Measurements from ENCODE around the gene KRIT1. TPM values are rescaled to one million over a fixed set of nuclear protein-coding genes. Genes with fewer than 3 reads are reported as not detected.
A peak's percentile ranks its signal among the peaks of the same experiment; 100 is the strongest.
"Not testable (repeated sequence)": the region's sequence is repeated elsewhere in the genome, so short reads cannot be mapped to it uniquely, and the experiment has no call there.

The KRIT1 gene
- total and polyA plus RNA-seq, 2 donors from 2014 or later, result 15.2 to 48.7 TPM

DNA sequence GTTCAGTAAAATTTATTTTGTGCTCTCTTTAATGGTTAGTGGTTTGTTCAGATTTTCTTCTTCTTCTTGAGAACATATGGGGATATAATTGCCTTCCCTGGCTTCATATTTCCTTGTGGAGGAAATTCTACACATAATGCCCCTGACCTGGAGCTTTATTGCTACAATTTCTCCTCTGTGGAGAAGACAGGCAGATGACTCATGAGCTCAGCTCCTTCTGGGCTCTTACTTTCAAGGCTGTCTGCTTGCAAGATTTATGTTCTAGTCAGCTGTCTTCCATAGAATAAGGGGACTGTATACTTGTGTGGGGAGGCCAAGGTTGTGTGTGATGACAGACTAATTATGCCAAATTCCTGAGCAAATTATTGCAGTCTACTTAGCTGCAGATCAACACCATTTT is 68.4 kb downstream of the KRIT1 start:
- Histone ChIP-seq H3K9ac (ENCODE audit: low read length in 3 of 3) (no peak overlapping the region), H3K4me3 (ENCODE audit: low read length in 3 of 3) (no peak overlapping the region), H3K36me3 (ENCODE audit: control insufficient read depth in 2 of 3, insufficient read depth in 3 of 3, low read length in 3 of 3) (no peaks in the 10 kb centered on the region), H3K27me3 (ENCODE audit: control insufficient read depth, insufficient read depth, low read length) (no peaks in the 10 kb centered on the region), H3K4me1 (ENCODE audit: control insufficient read depth in 2 of 3, insufficient read depth in 2 of 3, low read depth in 1 of 3, low read length in 3 of 3) (peaks cover 0 to 3% (median 3%) of the 10 kb centered on the region in 3 donors), H3K9me3 (ENCODE audit: control insufficient read depth in 2 of 3, insufficient read depth in 1 of 3, low read length in 3 of 3) (no peaks in the 10 kb centered on the region), H3K27ac (ENCODE audit: low read depth in 2 of 2, low read length in 2 of 2) (no peak overlapping the region)
- intact Hi-C loops (cut with DNase I), result no loop called here
- FAIRE-seq (no peak), DNase-seq (peak in 2 of 5 donors; percentile 34)
- TF ChIP-seq CTCF (IDR thresholded peaks at IDR 0.05; ENCODE audit: borderline replicate concordance, extremely low read depth, insufficient read depth), result no peak

GRCh38 chr7:92169529-92169928 is 76.2 kb downstream of the KRIT1 start:
- not testable (repeated sequence) for FAIRE-seq

DNA sequence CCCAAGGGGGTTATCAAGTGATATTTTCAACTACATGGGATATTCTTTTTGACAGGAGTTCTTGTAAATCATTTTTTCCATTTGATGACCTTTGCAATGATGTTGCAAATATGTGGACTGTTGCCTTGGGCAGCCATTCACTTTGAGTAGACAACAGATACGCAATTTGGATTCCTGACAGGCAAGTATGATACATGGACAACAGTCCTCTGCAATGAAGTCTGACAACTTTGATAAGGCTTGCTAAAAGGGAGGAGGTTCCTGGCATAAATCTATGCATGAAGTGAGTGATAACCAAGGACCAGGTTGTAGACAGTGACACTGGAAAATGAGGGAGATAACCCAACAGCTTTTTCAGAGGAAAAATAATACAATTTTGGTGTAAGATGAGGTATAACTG is 84.4 kb downstream of the KRIT1 start:
- no peak overlapping the region for H3K9ac ChIP-seq (ENCODE audit: low read length in 3 of 3)
- H3K27ac ChIP-seq (ENCODE audit: low read depth in 2 of 2, low read length in 2 of 2), result no peak overlapping the region
- FAIRE-seq, result no peak
- H3K27me3 ChIP-seq (ENCODE audit: control insufficient read depth, insufficient read depth, low read length), result no peaks in the 10 kb centered on the region
- no peak for TF ChIP-seq CTCF (IDR thresholded peaks at IDR 0.05; ENCODE audit: borderline replicate concordance, extremely low read depth, insufficient read depth)
- H3K9me3 ChIP-seq (ENCODE audit: control insufficient read depth in 2 of 3, insufficient read depth in 1 of 3, low read length in 3 of 3), result no peaks in the 10 kb centered on the region
- H3K4me1 ChIP-seq (ENCODE audit: control insufficient read depth in 2 of 3, insufficient read depth in 2 of 3, low read depth in 1 of 3, low read length in 3 of 3), result no peaks in the 10 kb centered on the region
- no peak overlapping the region for H3K4me3 ChIP-seq (ENCODE audit: low read length in 3 of 3)
- intact Hi-C loops (cut with DNase I), result no loop called here
- DNase-seq, result no peak
- no peaks in the 10 kb centered on the region for H3K36me3 ChIP-seq (ENCODE audit: control insufficient read depth in 2 of 3, insufficient read depth in 3 of 3, low read length in 3 of 3)

More at GRCh38 chr7:92169529-92169928, 76.2 kb downstream of the KRIT1 start:
- H3K4me3 ChIP-seq (ENCODE audit: low read length in 3 of 3); H3K27ac ChIP-seq (ENCODE audit: low read depth in 2 of 2, low read length in 2 of 2); H3K9me3 ChIP-seq (ENCODE audit: control insufficient read depth in 2 of 3, insufficient read depth in 1 of 3, low read length in 3 of 3); H3K36me3 ChIP-seq (ENCODE audit: control insufficient read depth in 2 of 3, insufficient read depth in 3 of 3, low read length in 3 of 3); H3K4me1 ChIP-seq (ENCODE audit: control insufficient read depth in 2 of 3, insufficient read depth in 2 of 3, low read depth in 1 of 3, low read length in 3 of 3); DNase-seq; H3K9ac ChIP-seq (ENCODE audit: low read length in 3 of 3); intact Hi-C loops (cut with DNase I); H3K27me3 ChIP-seq (ENCODE audit: control insufficient read depth, insufficient read depth, low read length): not testable (repeated sequence)

DNA sequence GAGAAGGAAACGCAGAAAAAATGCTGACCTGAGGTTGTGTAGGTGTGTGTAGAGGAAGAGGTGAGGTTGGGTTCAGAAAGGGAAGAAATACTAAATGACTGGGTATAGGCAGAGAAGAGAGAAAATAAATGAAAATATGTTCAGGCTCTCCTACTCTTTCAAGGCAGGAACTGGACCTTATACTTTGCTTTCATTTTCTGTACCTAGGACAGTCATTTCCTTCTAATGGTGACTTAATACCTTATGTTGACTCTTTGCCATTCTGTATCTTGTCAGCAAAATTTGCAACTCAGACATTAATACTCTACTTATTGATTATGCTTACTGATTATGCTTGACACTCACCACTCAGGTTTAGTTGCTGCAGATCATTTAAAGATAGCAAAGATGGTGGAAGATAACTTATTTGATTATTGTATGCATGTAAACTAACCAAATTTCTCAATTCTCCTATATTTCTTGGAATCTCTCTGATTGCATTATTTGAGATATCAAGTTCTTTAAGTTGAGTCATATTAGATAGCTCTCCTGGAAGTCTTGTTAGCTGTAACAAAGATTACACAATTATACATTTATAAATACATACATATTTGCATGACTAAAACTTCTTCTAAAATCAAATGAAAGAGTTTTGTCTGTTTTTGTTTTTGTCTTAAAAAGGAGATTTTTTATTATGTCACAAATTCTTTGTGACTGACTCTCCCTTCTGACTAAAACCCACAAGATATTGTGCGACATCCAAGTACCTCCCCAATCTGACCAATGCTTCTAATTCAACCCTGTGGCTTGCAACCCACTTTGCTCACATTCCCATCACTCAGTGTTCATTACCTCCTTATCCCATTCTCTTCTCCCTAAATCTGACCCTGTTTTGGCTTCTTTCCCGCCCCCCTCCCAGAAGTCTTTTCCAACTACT is 86.8 kb downstream of the KRIT1 start:
- H3K27ac ChIP-seq (ENCODE audit: low read depth in 2 of 2, low read length in 2 of 2), result no peak overlapping the region
- no peak overlapping the region for H3K9ac ChIP-seq (ENCODE audit: low read length in 3 of 3)
- TF ChIP-seq CTCF (IDR thresholded peaks at IDR 0.05; ENCODE audit: borderline replicate concordance, extremely low read depth, insufficient read depth), result no peak
- H3K4me1 ChIP-seq (ENCODE audit: control insufficient read depth in 2 of 3, insufficient read depth in 2 of 3, low read depth in 1 of 3, low read length in 3 of 3), result no peaks in the 10 kb centered on the region
- DNase-seq, result no peak
- no peaks in the 10 kb centered on the region for H3K9me3 ChIP-seq (ENCODE audit: control insufficient read depth in 2 of 3, insufficient read depth in 1 of 3, low read length in 3 of 3)
- no peak overlapping the region for H3K4me3 ChIP-seq (ENCODE audit: low read length in 3 of 3)
- no peaks in the 10 kb centered on the region for H3K36me3 ChIP-seq (ENCODE audit: control insufficient read depth in 2 of 3, insufficient read depth in 3 of 3, low read length in 3 of 3)
- intact Hi-C loops (cut with DNase I), result no loop called here
- H3K27me3 ChIP-seq (ENCODE audit: control insufficient read depth, insufficient read depth, low read length), result no peaks in the 10 kb centered on the region
- FAIRE-seq, result no peak

Data from kidney (tissue), 14 donors.